Measurements from ENCODE around the gene COMMD3. TPM values are rescaled to one million over a fixed set of nuclear protein-coding genes. Genes with fewer than 3 reads are reported as not detected.
A peak's percentile ranks its signal among the peaks of the same experiment; 100 is the strongest.

The COMMD3 gene
- total and polyA plus RNA-seq, 2 of the 8 experiments (the other 6 are each of a cell fraction or from before 2014, with no cell fraction given): 2.3 to 2.7 TPM

DNA sequence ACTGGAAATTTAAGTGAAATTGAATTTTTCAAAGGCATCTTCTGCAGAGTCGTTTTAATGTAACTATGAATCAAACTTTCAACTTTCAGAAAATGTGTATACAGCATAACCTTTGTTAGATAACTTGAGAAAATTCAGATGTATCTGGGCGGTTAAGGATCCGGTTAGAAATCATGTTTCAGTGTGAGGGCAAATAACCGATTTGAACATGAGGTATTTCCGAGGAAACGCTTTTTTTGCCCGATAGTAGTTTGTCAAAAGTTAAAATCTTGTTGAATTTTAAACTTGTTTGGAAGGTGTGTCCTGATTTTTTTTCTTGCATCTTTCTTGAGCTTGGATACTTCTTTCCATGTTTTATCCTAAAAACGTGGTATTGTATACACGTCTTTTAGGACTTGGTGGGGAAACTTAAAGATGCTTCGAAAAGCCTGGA, 3.4 kb downstream of the COMMD3 start (continued):
- TF ChIP-seq RNF2 (IDR thresholded peaks at IDR 0.05; ENCODE audit: borderline replicate concordance, low read depth, low read length, missing control alignments, poor library complexity, severe bottlenecking) (peak; percentile 98), CBX8 (IDR thresholded peaks at IDR 0.05; ENCODE audit: borderline replicate concordance, low read depth, low read length) (peak; percentile 90), CREB1 (IDR thresholded peaks at IDR 0.05) (no peak), POLR2AphosphoS5 (IDR thresholded peaks at IDR 0.05; ENCODE audit: low read depth, low read length) (no peak)

All from H1 (cell line).